MCF 10A (cell line): ENCODE results near the gene TIA1. TPM values are rescaled to one million over a fixed set of nuclear protein-coding genes. Genes with fewer than 3 reads are reported as not detected.
A peak's percentile ranks its signal among the peaks of the same experiment; 100 is the strongest.
"Not testable (repeated sequence)": the region's sequence is repeated elsewhere in the genome, so short reads cannot be mapped to it uniquely, and the experiment has no call there.

Source experiments
- Bru-seq: library from RNA; stranded (reverse); fragments of 400-500 nt; gene quantifications from one replicate; lab custom pipeline; 2021; lab: Mats Ljungman, UMichigan
- BruChase-seq, 2 experiments: library from RNA; stranded (reverse); fragments of 400-500 nt; gene quantifications; one replicate each; lab custom pipeline; 2021; lab: Mats Ljungman, UMichigan
- BruUV-seq: library from RNA; stranded (reverse); fragments of 400-500 nt; replicated peaks from 2 replicates; lab custom pipeline; 2021; lab: Mats Ljungman, UMichigan
- CTCF ChIA-PET: fragments of 300-600 bp; sonication (Branson Sonifier 250); formaldehyde crosslinking; extraction: SDS; loops from one replicate; lab custom pipeline; 2021; ENCODE audit warnings: antibody characterized with exemption, inconsistent platforms; lab: Yijun Ruan, JAX
- POLR2A ChIA-PET: fragments of 300-600, 350-650 bp; sonication (Branson Sonifier 250); formaldehyde crosslinking; extraction: SDS; loops from one replicate; lab custom pipeline; 2020; ENCODE audit warnings: antibody characterized with exemption, inconsistent platforms; lab: Yijun Ruan, JAX
- DNase-seq: peaks from one replicate; pipeline ENCODE4 v3.0.0-alpha.2; 2018; ENCODE audit not compliant: unreplicated experiment
- H3K27ac Mint-ChIP-seq: one replicate; pipeline ENCODE4 v1.8.0; 2022; ENCODE audit warnings: mild to moderate bottlenecking, low read depth, mixed read lengths; ENCODE audit not compliant: unreplicated experiment
- H3K27me3 Mint-ChIP-seq: one replicate; pipeline ENCODE4 v1.8.0; 2022; ENCODE audit warnings: mixed read lengths; ENCODE audit not compliant: insufficient read depth, unreplicated experiment
- H3K36me3 Mint-ChIP-seq: one replicate; pipeline ENCODE4 v1.8.0; 2022; ENCODE audit warnings: mild to moderate bottlenecking, moderate library complexity, mixed read lengths; ENCODE audit not compliant: insufficient read depth, unreplicated experiment
- H3K4me1 Mint-ChIP-seq: one replicate; pipeline ENCODE4 v1.8.0; 2022; ENCODE audit warnings: mixed read lengths; ENCODE audit not compliant: insufficient read depth, unreplicated experiment
- H3K4me3 Mint-ChIP-seq: one replicate; pipeline ENCODE4 v1.8.0; 2022; ENCODE audit warnings: mild to moderate bottlenecking, moderate library complexity, mixed read lengths; ENCODE audit not compliant: unreplicated experiment
- H3K9me3 Mint-ChIP-seq: one replicate; pipeline ENCODE4 v1.8.0; 2022; ENCODE audit warnings: mixed read lengths; ENCODE audit not compliant: unreplicated experiment
- CTCF ChIP-seq: fragments of 200-600 bp; IDR thresholded peaks from one replicate; pipeline ENCODE4 v1.8.0; 2022; ENCODE audit warnings: antibody characterized with exemption, mild to moderate bottlenecking; ENCODE audit not compliant: unreplicated experiment
- intact Hi-C: fragments of 100-400 bp; cut with micrococcal nuclease; formaldehyde crosslinking; loops from 2 replicates; pipeline ENCODE4 v1.14.1; 2022
- long read RNA-seq: library from polyadenylated mRNA; stranded (forward); transcript quantifications from one replicate; pipeline ENCODE4 v2.0.0, GENCODE V29; 2022
- total RNA-seq: library from RNA; stranded (reverse); gene quantifications from 2 replicates; pipeline ENCODE4 v1.2.3, GENCODE V29; 2022

Gene TIA1
- 75.7 and 83.9 TPM in 2 replicates for total RNA-seq
- Bru-seq, nascent RNA, result percentile 86 among the genes with signal in this experiment
- percentile 91 among the genes with signal in this experiment for BruChase-seq, experiment 1, labeled RNA remaining after a 6-hour chase
- BruChase-seq, experiment 2, labeled RNA remaining after a 2-hour chase, result percentile 96 among the genes with signal in this experiment
- long read RNA-seq, full-length matches to known transcripts, result 38 of 58 reads
- long read RNA-seq, partial matches to known transcripts, result 2 of 58 reads
- long read RNA-seq, other reads (novel, unspliced or antisense), result 18 of 58 reads

GRCh38 chr2:70248181-70248847, at the start of gene TIA1:
TIA1 (minus strand) TSS chr2:70248628; CDS start chr2:70248430, 198 bp downstream.
- H3K36me3 Mint-ChIP-seq, result peaks cover 11% of the 10 kb centered on the region
- peaks cover 15% of the 10 kb centered on the region for H3K4me1 Mint-ChIP-seq
- DNase-seq, result peak; percentile 99
- ChIA-PET CTCF (interaction anchor here (0.6 to 0.7 kb wide), 2 partner anchors 9 to 56 kb away, joined by 4 to 5 read pairs; no protein-coding TSS in a partner anchor), POLR2A (interaction anchor here (0.7 to 4.1 kb wide), 16 partner anchors 8 to 493 kb away, joined by 3 to 47 read pairs (median 6); partner anchors contain the start of genes C2orf42, FAM136A, MXD1 and PCYOX1)
- no peaks in the 10 kb centered on the region for H3K9me3 Mint-ChIP-seq
- TSS peak; percentile 71 for BruUV-seq
- TF ChIP-seq CTCF, result no peak
- H3K4me3 Mint-ChIP-seq, result peak within 1 kb of the TSS; percentile 82
- peak within 1 kb of the TSS; percentile 86 for H3K27ac Mint-ChIP-seq
- H3K27me3 Mint-ChIP-seq, result no peaks in the 10 kb centered on the region
- intact Hi-C loops, result loop anchor here (1.0 to 5.0 kb wide), 4 partner anchors 44 to 334 kb away; partner anchors contain the start of genes MXD1, PCBP1 and SNRPG

GRCh38 chr2:70297828-70298227, 49.4 kb upstream of the TIA1 start:
- BruUV-seq, H3K27ac Mint-ChIP-seq, H3K9me3 Mint-ChIP-seq, H3K4me3 Mint-ChIP-seq, intact Hi-C loops, CTCF ChIA-PET, DNase-seq, POLR2A ChIA-PET, H3K4me1 Mint-ChIP-seq, H3K27me3 Mint-ChIP-seq: not testable (repeated sequence)
- H3K36me3 Mint-ChIP-seq, result peaks cover 51% of the 10 kb centered on the region

GRCh38 chr2:70283500-70284191, 35.2 kb upstream of the TIA1 start:
- POLR2A ChIA-PET, result interaction anchor here (1.9 to 9.0 kb wide), 2 partner anchors 9 to 14 kb away, joined by 6 to 87 read pairs; partner anchors contain the start of gene SNRPG
- Mint-ChIP-seq H3K4me1 (peaks cover 7% of the 10 kb centered on the region), H3K4me3 (no peak overlapping the region), H3K27ac (no peak overlapping the region), H3K9me3 (no peaks in the 10 kb centered on the region), H3K36me3 (peaks cover 78% of the 10 kb centered on the region), H3K27me3 (no peaks in the 10 kb centered on the region)
- no peak for DNase-seq
- TF ChIP-seq CTCF, result no peak
- no TSS peak for BruUV-seq
- CTCF ChIA-PET, result interaction anchor here (0.6 to 1.5 kb wide), 3 partner anchors 169 to 372 kb away, joined by 3 read pairs; no protein-coding TSS in a partner anchor
- intact Hi-C loops, result no loop called here

- intact Hi-C loops, result no loop called here
- TF ChIP-seq CTCF, result no peak
- POLR2A ChIA-PET, result interaction anchor here (0.7 to 9.0 kb wide), 5 partner anchors 11 to 569 kb away, joined by 3 to 87 read pairs (median 6); partner anchors contain the start of genes PCYOX1 and SNRPG
- H3K27ac Mint-ChIP-seq, result peak overlapping the region; percentile 8
- no peaks in the 10 kb centered on the region for H3K9me3 Mint-ChIP-seq
- CTCF ChIA-PET, result interaction anchor here (0.6 kb wide), 1 partner anchor 388 kb away, joined by 3 read pairs; no protein-coding TSS in a partner anchor
- peaks cover 72% of the 10 kb centered on the region for H3K36me3 Mint-ChIP-seq
- no peaks in the 10 kb centered on the region for H3K27me3 Mint-ChIP-seq
- H3K4me3 Mint-ChIP-seq, result no peak overlapping the region
- DNase-seq, result no peak
- peaks cover 7% of the 10 kb centered on the region for H3K4me1 Mint-ChIP-seq
- BruUV-seq, result no TSS peak
Measured at GRCh38 chr2:70282439-70282838, 34.0 kb upstream of the TIA1 start.
